ENCODE results near the gene ALK.

- no peak for TF ChIP-seq CTCF (IDR thresholded peaks at IDR 0.05; ENCODE audit: low read depth, low read length)
- TF ChIP-seq MAX (IDR thresholded peaks at IDR 0.05; ENCODE audit: low read depth, low read length), result no peak
- TF ChIP-seq POLR2A (IDR thresholded peaks at IDR 0.05; ENCODE audit: extremely low read depth, insufficient read length), result no peak
- TF ChIP-seq MYC (IDR thresholded peaks at IDR 0.05; ENCODE audit: low read depth, low read length), result no peak
Measured at GRCh38 chr2:29223257-29223656, 698.1 kb downstream of the ALK start.

All from NB4 (cell line).